ENCODE results near the gene MIDN. TPM values are rescaled to one million over a fixed set of nuclear protein-coding genes. Genes with fewer than 3 reads are reported as not detected.

The MIDN gene
- total and polyA plus RNA-seq, 10 of the 15 experiments (the other 5 are each of a cell fraction or from before 2014, with no cell fraction given) = 0.38 to 51.5 (median 7.2) TPM

DNA sequence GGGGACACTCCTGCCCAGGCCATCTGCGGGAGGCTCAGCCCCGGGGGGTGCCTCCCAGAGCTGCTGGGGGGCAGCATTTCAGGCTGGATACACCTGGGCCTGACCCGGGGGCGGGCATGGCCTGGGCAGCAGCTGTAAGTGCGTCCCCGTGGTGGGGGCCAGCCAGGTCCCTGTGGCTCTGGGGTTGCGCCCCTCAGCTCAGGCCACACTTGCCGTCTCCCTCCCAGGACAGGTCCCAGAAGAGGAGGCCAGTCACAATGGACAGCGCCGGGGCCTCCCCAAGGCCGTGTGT, 22.2 kb upstream of the MIDN start:
- DNase-seq (ENCODE audit: low read depth, low spot score) = no peak
- no peaks in the 10 kb centered on the region for H3K9me3 ChIP-seq (replicated peaks; ENCODE audit: control insufficient read depth, insufficient read depth, low read length)
- H3K4me2 ChIP-seq (ENCODE audit: control insufficient read depth, insufficient read depth) = no peak overlapping the region
- WGBS (ENCODE audit: insufficient coverage, insufficient replicate concordance, low lambda C conversion rate, missing lambda C conversion rate) = 97% methylated on average over 8 of the region's 11 CpGs
- FAIRE-seq = no peak
- ATAC-seq = no peak
- no peak overlapping the region for H3K4me3 ChIP-seq
- H4K20me1 ChIP-seq (ENCODE audit: control insufficient read depth, insufficient read depth) = no peaks in the 10 kb centered on the region
- no peaks in the 10 kb centered on the region for H3K27me3 ChIP-seq (replicated peaks in 1 of 2; ENCODE audit: control insufficient read depth in 2 of 2, insufficient read depth in 2 of 2, low read length in 1 of 2)
- intact Hi-C loops (cut with micrococcal nuclease; ENCODE audit: unreplicated experiment) = no loop called here
- no peak overlapping the region for H3K9ac ChIP-seq (ENCODE audit: control insufficient read depth, insufficient read depth, low read length)
- H3K36me3 ChIP-seq (ENCODE audit: control insufficient read depth in 2 of 2, insufficient read depth in 2 of 2, low read length in 1 of 2) = peaks cover 0 to 14% of the 10 kb centered on the region in 2 experiments; a peak in 2 of 4 replicates
- H3K79me2 ChIP-seq (ENCODE audit: control insufficient read depth, insufficient read depth, low read length) = no peaks in the 10 kb centered on the region
- in situ Hi-C loops (cut with MboI) = no loop called here
- H3K4me1 ChIP-seq (ENCODE audit: control insufficient read depth, insufficient read depth, low read length) = no peaks in the 10 kb centered on the region
- BruUV-seq (replicated peaks) = no TSS peak
- no peak overlapping the region for H3K27ac ChIP-seq (ENCODE audit: control insufficient read depth, insufficient read depth)
- ChIA-PET CTCF (interaction anchor here (0.6 to 1.7 kb wide), 2 partner anchors 113 to 225 kb away, joined by 4 to 7 read pairs; no protein-coding TSS in a partner anchor), RAD21 (ENCODE audit: unreplicated experiment) (no interaction called here), SMC1A (ENCODE audit: uncharacterized antibody, unreplicated experiment) (no interaction called here), POLR2A (no interaction called here)
- H2AFZ ChIP-seq (ENCODE audit: control insufficient read depth, low read depth, low read length) = no peak overlapping the region
- TF ChIP-seq GABPA (IDR thresholded peaks at IDR 0.05; ENCODE audit: low read depth) (no peak), SUPT20H (IDR thresholded peaks at IDR 0.05; ENCODE audit: borderline replicate concordance, control insufficient read depth, low read depth, low read length) (no peak), RAD51 (IDR thresholded peaks at IDR 0.05) (no peak), TCF12 (IDR thresholded peaks at IDR 0.05; ENCODE audit: low read depth, low read length) (no peak), SMARCA5 (IDR thresholded peaks at IDR 0.05) (no peak), SREBF1 (IDR thresholded peaks at IDR 0.05; ENCODE audit: low read length) (no peak), IRF4 (IDR thresholded peaks at IDR 0.05; ENCODE audit: low read depth, low read length) (no peak), SIN3A (IDR thresholded peaks at IDR 0.05; ENCODE audit: low read depth, low read length) (no peak)
- TF ChIP-seq, protein P1, sequence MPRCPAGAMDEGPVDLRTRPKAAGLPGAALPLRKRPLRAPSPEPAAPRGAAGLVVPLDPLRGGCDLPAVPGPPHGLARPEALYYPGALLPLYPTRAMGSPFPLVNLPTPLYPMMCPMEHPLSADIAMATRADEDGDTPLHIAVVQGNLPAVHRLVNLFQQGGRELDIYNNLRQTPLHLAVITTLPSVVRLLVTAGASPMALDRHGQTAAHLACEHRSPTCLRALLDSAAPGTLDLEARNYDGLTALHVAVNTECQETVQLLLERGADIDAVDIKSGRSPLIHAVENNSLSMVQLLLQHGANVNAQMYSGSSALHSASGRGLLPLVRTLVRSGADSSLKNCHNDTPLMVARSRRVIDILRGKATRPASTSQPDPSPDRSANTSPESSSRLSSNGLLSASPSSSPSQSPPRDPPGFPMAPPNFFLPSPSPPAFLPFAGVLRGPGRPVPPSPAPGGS (IDR thresholded peaks at IDR 0.05; ENCODE audit: borderline replicate concordance, insufficient read depth, low read depth, low read length, poor library complexity, severe bottlenecking) = no peak
- TF ChIP-seq, protein P2, sequence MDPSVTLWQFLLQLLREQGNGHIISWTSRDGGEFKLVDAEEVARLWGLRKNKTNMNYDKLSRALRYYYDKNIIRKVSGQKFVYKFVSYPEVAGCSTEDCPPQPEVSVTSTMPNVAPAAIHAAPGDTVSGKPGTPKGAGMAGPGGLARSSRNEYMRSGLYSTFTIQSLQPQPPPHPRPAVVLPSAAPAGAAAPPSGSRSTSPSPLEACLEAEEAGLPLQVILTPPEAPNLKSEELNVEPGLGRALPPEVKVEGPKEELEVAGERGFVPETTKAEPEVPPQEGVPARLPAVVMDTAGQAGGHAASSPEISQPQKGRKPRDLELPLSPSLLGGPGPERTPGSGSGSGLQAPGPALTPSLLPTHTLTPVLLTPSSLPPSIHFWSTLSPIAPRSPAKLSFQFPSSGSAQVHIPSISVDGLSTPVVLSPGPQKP (IDR thresholded peaks at IDR 0.05; ENCODE audit: low read depth, low read length) = no peak
- TF ChIP-seq, protein P3, sequence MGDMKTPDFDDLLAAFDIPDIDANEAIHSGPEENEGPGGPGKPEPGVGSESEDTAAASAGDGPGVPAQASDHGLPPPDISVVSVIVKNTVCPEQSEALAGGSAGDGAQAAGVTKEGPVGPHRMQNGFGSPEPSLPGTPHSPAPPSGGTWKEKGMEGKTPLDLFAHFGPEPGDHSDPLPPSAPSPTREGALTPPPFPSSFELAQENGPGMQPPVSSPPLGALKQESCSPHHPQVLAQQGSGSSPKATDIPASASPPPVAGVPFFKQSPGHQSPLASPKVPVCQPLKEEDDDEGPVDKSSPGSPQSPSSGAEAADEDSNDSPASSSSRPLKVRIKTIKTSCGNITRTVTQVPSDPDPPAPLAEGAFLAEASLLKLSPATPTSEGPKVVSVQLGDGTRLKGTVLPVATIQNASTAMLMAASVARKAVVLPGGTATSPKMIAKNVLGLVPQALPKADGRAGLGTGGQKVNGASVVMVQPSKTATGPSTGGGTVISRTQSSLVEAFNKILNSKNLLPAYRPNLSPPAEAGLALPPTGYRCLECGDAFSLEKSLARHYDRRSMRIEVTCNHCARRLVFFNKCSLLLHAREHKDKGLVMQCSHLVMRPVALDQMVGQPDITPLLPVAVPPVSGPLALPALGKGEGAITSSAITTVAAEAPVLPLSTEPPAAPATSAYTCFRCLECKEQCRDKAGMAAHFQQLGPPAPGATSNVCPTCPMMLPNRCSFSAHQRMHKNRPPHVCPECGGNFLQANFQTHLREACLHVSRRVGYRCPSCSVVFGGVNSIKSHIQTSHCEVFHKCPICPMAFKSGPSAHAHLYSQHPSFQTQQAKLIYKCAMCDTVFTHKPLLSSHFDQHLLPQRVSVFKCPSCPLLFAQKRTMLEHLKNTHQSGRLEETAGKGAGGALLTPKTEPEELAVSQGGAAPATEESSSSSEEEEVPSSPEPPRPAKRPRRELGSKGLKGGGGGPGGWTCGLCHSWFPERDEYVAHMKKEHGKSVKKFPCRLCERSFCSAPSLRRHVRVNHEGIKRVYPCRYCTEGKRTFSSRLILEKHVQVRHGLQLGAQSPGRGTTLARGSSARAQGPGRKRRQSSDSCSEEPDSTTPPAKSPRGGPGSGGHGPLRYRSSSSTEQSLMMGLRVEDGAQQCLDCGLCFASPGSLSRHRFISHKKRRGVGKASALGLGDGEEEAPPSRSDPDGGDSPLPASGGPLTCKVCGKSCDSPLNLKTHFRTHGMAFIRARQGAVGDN (IDR thresholded peaks at IDR 0.05) = no peak
- TF ChIP-seq, protein P4, sequence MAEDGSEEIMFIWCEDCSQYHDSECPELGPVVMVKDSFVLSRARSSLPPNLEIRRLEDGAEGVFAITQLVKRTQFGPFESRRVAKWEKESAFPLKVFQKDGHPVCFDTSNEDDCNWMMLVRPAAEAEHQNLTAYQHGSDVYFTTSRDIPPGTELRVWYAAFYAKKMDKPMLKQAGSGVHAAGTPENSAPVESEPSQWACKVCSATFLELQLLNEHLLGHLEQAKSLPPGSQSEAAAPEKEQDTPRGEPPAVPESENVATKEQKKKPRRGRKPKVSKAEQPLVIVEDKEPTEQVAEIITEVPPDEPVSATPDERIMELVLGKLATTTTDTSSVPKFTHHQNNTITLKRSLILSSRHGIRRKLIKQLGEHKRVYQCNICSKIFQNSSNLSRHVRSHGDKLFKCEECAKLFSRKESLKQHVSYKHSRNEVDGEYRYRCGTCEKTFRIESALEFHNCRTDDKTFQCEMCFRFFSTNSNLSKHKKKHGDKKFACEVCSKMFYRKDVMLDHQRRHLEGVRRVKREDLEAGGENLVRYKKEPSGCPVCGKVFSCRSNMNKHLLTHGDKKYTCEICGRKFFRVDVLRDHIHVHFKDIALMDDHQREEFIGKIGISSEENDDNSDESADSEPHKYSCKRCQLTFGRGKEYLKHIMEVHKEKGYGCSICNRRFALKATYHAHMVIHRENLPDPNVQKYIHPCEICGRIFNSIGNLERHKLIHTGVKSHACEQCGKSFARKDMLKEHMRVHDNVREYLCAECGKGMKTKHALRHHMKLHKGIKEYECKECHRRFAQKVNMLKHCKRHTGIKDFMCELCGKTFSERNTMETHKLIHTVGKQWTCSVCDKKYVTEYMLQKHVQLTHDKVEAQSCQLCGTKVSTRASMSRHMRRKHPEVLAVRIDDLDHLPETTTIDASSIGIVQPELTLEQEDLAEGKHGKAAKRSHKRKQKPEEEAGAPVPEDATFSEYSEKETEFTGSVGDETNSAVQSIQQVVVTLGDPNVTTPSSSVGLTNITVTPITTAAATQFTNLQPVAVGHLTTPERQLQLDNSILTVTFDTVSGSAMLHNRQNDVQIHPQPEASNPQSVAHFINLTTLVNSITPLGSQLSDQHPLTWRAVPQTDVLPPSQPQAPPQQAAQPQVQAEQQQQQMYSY (CRISPR knock-in tag; IDR thresholded peaks at IDR 0.05) = no peak
- TF ChIP-seq, protein P5, sequence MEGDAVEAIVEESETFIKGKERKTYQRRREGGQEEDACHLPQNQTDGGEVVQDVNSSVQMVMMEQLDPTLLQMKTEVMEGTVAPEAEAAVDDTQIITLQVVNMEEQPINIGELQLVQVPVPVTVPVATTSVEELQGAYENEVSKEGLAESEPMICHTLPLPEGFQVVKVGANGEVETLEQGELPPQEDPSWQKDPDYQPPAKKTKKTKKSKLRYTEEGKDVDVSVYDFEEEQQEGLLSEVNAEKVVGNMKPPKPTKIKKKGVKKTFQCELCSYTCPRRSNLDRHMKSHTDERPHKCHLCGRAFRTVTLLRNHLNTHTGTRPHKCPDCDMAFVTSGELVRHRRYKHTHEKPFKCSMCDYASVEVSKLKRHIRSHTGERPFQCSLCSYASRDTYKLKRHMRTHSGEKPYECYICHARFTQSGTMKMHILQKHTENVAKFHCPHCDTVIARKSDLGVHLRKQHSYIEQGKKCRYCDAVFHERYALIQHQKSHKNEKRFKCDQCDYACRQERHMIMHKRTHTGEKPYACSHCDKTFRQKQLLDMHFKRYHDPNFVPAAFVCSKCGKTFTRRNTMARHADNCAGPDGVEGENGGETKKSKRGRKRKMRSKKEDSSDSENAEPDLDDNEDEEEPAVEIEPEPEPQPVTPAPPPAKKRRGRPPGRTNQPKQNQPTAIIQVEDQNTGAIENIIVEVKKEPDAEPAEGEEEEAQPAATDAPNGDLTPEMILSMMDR (IDR thresholded peaks at IDR 0.05 in 2 of 3, conservative IDR thresholded peaks at IDR 0.05 in 1 of 3; ENCODE audit: control insufficient read depth in 2 of 3, extremely low read depth in 1 of 3, insufficient read depth in 1 of 3, low read depth in 3 of 3, low read length in 3 of 3) = no peak

Data from GM12878 (cell line).